Astrocyte of the cerebellum (primary cell): ENCODE measurements around the gene C16orf96.

Experiments
- DNase-seq: peaks from one replicate; pipeline ENCODE4 v3.0.0-alpha.2; 2011; ENCODE audit warnings: low read depth
- H3K4me3 ChIP-seq: 2 replicates; pipeline ENCODE4 v1.5.1; 2011; ENCODE audit warnings: mild to moderate bottlenecking, low read depth, low read length, moderate library complexity
- in situ Hi-C: cut with HindIII; loops from 2 replicates; pipeline ENCODE4 v1.10.0; 2017; ENCODE audit warnings: low sequenced_read_pairs
- TF ChIP-seq, protein P1 (sequence below): IDR thresholded peaks from 2 replicates; pipeline ENCODE4 v1.5.1; 2012; ENCODE audit warnings: low read length, low read depth, moderate library complexity, mild to moderate bottlenecking; ENCODE audit errors: missing control alignments

Gene C16orf96

DNA sequence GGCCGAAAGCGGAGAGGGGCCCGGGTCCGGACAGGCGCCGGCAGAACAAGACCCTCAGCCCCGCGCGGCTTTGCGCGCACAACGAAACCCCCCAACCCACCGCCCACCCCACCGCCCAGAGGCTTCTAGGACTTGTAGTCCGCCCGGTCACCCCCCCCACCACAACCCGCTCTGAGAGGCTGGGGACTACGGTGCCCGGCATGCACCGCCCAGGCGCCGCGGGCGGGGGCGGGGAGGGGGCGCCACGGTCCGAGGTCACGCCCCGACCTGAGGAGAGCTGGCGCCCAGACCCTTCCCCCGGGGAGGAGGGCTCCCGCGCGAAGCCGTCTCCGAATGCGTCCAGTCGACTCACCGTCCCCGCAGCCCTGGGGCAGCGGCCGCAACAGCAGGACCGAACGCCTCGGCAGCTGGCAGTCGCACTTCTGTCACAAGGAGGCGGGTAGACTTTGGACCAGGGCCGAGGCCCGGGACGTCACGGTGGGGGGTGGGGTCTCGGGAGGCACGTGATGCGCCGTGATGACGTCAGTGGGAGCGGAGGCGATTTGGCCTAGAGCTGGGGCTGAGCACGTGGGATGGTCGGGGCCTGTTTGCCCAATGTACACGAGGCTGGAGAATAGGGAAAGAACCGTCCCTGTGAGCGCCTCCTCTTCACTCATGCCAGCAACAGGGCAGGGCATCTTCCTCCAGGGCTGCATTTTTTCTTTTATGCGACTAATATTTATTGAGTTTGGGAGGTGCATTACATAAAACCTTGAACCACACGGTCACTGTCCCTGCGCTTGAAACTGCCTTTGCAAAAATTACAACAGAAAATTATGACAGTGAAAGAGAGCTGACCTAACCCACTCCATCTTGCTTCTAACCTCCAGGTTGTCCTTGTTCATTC, 17.5 kb upstream of the C16orf96 start, which contains the start of gene CDIP1:
Gene CDIP1, minus strand, starts transcription at position 424 of the 886 bp plus-strand sequence. CDS start 24,643 bp downstream, outside the sequence.
- in situ Hi-C loops = no loop called here
- TF ChIP-seq, protein P1, sequence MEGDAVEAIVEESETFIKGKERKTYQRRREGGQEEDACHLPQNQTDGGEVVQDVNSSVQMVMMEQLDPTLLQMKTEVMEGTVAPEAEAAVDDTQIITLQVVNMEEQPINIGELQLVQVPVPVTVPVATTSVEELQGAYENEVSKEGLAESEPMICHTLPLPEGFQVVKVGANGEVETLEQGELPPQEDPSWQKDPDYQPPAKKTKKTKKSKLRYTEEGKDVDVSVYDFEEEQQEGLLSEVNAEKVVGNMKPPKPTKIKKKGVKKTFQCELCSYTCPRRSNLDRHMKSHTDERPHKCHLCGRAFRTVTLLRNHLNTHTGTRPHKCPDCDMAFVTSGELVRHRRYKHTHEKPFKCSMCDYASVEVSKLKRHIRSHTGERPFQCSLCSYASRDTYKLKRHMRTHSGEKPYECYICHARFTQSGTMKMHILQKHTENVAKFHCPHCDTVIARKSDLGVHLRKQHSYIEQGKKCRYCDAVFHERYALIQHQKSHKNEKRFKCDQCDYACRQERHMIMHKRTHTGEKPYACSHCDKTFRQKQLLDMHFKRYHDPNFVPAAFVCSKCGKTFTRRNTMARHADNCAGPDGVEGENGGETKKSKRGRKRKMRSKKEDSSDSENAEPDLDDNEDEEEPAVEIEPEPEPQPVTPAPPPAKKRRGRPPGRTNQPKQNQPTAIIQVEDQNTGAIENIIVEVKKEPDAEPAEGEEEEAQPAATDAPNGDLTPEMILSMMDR = no peak

DNA sequence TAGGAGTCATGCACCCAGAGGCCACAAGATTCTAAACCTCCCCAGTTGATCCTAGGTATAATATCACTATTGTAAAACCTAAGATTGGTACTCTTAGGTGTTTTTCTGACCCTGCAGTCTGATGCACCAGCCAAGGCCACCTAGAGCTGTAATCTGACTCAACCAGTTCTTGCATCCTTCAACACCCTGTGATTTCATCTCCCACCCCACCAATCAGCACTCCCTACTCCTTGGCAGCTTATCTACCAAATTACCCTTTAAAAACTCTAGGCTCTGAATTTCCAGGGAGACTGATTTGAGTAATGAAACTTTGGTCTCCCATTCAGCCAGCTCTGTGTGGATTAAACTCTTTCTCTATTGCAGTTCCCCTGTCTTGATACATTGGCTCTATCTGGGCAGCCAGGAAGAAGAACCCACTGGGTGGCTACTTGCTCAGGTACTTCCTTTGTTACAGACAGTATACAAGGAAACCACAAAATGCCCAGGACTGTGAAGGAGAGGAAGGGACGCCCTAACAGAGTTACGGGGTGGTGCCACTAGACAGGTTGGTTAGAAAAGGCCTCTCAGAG, 16.3 kb upstream of the C16orf96 start:
- H3K4me3 ChIP-seq = no peak overlapping the region
- in situ Hi-C loops = no loop called here
- TF ChIP-seq, protein P1 = no peak
- DNase-seq = no peak

More for the DNA sequence above, 17.5 kb upstream of the C16orf96 start, which contains the start of gene CDIP1:
- peak; percentile 81 for DNase-seq
- H3K4me3 ChIP-seq = peak within 1 kb of the TSS; percentile 58

DNA sequence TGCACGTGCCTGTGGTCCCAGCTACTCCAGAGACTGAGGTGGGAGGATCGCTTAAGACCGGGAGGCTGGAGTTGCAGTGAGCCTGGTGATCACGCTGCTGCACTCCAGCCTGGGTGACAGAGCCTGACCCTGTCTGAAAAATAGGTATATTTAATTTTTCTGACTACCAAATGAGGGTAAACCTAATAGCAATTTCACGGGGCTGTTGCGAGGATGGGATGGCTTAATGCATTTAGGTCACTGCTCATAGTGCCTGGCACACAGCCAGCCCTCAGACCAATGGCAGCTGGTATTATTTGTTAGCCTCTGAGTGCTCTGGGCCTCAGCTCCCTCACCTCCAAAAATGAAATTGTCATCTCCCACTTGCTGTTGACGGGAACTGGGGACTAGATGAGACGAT, 11.7 kb upstream of the C16orf96 start:
- in situ Hi-C loops = no loop called here
- TF ChIP-seq, protein P1 = no peak
- no peak overlapping the region for H3K4me3 ChIP-seq
- no peak for DNase-seq

DNA sequence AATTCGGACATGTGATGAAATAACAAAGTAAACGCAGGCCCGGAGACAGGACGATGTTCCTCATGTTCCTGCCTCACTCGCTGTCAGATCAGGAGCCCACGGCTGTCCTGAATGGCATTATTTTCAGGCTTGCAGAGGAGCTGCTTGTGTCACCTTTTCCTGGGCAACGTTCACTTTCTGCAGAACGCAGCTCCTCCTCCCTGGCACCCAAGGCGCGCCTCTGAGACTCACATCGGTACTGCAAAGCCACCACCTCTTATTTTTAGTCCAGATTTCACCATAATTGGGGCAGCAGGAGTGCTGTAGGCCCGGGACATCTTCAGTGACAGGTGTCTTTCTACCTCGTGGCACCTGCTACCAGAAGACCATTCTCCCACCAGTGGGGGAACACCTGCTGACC, 8.0 kb upstream of the C16orf96 start:
- TF ChIP-seq, protein P1 = no peak
- in situ Hi-C loops = no loop called here
- DNase-seq = no peak
- H3K4me3 ChIP-seq = no peak overlapping the region

DNA sequence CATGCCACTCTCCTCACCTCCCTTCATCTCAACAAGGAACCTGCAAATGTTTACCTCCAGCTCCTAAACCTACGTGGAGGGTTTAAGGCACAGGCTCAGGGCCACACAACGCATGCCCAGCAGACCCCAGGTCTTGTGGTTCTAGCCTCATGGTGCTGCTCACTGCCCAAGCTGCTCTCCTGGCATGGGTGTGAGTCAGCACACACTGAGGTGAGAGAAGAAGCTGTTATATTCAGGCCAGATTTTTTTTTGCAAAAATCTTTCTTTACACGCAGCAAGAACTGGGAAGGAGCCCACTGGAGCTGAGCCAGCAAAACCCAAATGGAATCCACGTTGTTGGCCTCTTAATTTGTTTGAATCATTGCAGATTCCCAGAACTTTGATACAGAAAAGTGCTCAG, 5.5 kb upstream of the C16orf96 start:
- TF ChIP-seq, protein P1 = no peak
- in situ Hi-C loops = no loop called here
- H3K4me3 ChIP-seq = no peak overlapping the region
- DNase-seq = no peak

DNA sequence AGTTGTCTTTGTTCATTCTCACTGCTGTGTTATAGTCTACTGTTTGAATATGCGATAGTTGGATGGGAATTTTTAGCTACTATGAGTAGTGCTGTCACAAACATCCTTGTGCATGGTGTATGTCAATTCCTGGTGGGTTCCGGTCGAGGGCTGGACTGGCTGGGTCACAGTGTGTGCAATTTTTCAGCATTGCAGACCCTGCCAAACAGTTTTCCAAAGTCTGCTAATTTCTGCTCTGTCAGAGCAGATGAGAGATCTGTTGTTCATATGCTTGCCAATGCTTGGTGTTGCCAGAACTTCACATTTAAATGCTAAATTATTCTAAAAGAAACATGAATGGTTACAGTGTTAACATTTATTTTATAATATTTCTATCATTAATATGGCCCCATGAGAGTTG, 3.6 kb upstream of the C16orf96 start:
- H3K4me3 ChIP-seq = no peak overlapping the region
- TF ChIP-seq, protein P1 = no peak
- DNase-seq = no peak
- in situ Hi-C loops = no loop called here
